Activated T-helper 9 cell treated with anti-CD3 and anti-CD28 coated beads, Interleukin-2, amount 50 U/mL, for 16 hours (primary cell): ENCODE data around the gene ARID1B.

Experiments used
- DNase-seq: peaks from one replicate; pipeline ENCODE4 v3.0.0-alpha.2; 2020; ENCODE audit warnings: low read depth

ARID1B gene

DNA sequence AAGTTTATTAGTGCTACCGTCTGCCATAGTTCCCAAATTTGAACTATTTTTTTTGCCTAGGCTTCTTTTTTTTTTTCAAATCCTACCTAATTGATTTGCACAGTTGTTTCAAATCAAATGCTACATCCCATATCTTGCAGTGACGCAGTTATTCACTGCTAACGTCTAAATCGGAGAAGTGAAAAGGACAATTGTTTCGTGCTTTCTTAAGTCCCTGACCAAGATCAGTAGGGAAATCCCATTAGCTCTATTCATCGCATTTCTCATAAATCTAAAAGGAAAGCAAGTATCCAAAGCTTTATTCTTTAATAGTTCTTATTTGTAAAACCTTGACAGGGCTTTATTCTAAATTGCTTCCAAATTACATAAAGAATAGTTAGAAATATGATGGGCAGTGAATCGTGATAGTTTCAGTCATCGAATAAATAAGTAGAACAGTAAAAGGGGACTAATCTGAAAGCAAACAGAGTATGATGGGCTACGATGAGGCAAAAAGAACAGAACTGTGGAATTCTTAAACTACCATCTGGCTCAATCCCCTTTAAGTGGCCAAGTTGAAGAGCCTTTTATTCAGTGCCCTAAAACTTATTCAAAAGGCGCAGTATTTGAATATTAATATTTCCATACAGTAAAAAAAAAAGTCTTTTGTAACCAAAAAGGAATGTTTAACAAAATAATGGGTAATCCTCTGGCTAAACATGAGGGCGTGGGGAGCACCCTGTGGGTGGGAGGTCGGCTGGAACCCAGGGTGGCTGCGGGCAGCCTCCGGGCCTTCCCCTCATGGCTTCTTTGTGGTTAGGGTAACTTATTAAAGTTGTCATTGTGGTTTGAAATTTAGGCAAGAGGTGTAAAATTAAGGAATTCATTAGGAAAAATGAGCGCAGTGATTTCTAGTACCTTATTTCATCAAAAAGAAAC is 3.0 kb upstream of the ARID1B start:
- DNase-seq, result no peak

- no peak for DNase-seq
Measured at GRCh38 chr6:156774863-156775405, 2.2 kb upstream of the ARID1B start.

- DNase-seq, result no peak
Measured at GRCh38 chr6:156775717-156776116, 1.5 kb upstream of the ARID1B start.

DNA sequence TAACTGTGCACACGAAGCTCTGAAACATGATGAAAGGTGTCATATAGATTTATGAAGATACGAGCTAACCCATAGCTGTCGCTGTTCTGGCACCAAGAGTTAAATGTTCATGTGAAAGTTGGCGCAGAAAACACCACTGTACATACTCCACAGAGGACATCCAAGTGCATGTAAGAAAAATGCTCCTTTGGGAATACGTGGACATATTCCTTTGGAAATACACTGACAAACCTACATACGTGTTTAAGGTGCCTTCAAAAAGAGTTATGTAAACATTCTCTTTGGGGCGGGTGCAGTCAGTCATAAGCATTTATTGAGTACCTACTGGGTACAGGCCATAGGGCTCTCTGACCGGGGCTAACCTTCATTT is 723 bp upstream of the ARID1B start:
- DNase-seq, result no peak

DNA sequence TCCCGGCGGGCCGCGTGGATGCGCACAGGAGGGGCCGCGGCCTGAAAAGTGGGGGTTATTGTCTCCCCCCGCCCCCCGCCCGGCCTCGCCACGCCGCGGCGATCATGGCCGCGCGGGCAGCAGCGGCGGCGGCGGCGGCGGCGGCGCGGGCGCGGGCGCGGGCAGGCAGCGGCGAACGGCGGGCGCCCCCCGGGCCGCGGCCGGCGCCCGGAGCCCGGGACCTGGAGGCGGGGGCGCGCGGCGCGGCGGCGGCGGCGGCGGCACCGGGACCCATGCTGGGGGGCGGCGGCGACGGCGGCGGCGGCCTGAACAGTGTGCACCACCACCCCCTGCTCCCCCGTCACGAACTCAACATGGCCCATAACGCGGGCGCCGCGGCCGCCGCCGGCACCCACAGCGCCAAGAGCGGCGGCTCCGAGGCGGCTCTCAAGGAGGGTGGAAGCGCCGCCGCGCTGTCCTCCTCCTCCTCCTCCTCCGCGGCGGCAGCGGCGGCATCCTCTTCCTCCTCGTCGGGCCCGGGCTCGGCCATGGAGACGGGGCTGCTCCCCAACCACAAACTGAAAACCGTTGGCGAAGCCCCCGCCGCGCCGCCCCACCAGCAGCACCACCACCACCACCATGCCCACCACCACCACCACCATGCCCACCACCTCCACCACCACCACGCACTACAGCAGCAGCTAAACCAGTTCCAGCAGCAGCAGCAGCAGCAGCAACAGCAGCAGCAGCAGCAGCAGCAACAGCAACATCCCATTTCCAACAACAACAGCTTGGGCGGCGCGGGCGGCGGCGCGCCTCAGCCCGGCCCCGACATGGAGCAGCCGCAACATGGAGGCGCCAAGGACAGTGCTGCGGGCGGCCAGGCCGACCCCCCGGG is 637 bp downstream of the ARID1B start:
- peak; percentile 47 for DNase-seq

DNA sequence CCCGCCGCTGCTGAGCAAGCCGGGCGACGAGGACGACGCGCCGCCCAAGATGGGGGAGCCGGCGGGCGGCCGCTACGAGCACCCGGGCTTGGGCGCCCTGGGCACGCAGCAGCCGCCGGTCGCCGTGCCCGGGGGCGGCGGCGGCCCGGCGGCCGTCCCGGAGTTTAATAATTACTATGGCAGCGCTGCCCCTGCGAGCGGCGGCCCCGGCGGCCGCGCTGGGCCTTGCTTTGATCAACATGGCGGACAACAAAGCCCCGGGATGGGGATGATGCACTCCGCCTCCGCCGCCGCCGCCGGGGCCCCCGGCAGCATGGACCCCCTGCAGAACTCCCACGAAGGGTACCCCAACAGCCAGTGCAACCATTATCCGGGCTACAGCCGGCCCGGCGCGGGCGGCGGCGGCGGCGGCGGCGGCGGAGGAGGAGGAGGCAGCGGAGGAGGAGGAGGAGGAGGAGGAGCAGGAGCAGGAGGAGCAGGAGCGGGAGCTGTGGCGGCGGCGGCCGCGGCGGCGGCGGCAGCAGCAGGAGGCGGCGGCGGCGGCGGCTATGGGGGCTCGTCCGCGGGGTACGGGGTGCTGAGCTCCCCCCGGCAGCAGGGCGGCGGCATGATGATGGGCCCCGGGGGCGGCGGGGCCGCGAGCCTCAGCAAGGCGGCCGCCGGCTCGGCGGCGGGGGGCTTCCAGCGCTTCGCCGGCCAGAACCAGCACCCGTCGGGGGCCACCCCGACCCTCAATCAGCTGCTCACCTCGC is 1.5 kb downstream of the ARID1B start:
- DNase-seq, result peak; percentile 42

DNA sequence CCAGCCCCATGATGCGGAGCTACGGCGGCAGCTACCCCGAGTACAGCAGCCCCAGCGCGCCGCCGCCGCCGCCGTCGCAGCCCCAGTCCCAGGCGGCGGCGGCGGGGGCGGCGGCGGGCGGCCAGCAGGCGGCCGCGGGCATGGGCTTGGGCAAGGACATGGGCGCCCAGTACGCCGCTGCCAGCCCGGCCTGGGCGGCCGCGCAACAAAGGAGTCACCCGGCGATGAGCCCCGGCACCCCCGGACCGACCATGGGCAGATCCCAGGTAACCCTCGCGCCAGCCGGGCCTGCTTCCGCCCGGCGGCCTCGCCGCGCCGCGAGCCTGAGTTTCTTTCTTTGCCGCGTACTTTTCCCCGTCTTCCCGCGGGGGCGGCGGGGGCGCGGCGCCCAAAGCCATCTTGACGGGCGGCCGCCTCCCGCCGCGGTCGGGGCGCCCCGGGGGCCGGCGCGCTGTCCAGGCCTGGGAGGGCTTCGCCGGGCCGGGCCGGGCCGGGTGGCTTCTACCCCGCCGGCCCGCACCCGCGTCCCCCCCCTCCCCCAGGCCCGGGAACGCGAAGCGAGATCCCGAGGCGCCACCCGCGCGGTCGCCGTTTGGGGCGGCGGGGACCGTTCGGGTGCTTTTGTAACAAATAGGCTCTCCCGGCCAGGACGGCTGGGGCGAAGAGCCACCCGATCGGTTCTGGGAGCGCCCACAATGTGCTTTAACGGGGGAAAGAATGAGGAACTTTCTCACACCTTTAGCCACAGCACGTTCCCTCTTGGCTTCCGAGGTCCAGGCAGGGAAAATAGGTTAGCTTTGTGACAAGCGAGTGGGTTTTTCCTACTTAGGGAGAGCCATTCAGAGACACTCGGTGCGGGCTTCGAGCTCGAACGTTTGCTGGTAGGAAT is 2.3 kb downstream of the ARID1B start:
- DNase-seq, result peak; percentile 41

DNA sequence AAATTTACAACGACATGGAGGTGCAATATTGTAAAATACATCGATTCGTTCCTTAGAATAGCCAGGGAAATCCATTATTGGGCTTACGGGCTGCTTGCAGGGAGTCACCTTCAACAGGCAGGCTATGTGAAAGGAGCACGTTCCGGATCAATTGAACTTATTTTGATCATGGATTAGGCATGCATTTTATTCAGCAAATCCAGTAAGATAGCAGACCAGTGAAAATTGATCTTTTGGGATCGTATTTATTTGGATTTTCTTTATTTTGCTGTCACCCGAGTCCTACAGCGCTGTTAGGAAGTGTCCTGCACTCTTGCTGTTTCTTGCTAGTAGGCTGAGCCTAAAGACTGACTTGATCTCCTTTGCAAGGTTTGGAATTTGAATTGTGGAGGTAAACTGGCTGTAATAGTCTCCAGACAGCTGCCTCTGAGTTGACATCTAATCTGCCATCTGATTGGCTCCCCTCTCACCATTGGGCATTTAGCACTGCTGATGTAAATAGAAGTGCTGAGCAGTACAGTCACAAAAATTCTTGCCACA is 3.0 kb downstream of the ARID1B start:
- no peak for DNase-seq

- DNase-seq, result no peak
Measured at GRCh38 chr6:156780962-156781853, 4.0 kb downstream of the ARID1B start.

GRCh38 chr6:156781861-156782631 is 4.9 kb downstream of the ARID1B start:
- no peak for DNase-seq

- no peak for DNase-seq
Measured at GRCh38 chr6:156782691-156783320, 5.6 kb downstream of the ARID1B start.

GRCh38 chr6:156783958-156784357 is 6.8 kb downstream of the ARID1B start:
- DNase-seq, result no peak

GRCh38 chr6:156786652-156787051 is 9.5 kb downstream of the ARID1B start:
- no peak for DNase-seq

DNA sequence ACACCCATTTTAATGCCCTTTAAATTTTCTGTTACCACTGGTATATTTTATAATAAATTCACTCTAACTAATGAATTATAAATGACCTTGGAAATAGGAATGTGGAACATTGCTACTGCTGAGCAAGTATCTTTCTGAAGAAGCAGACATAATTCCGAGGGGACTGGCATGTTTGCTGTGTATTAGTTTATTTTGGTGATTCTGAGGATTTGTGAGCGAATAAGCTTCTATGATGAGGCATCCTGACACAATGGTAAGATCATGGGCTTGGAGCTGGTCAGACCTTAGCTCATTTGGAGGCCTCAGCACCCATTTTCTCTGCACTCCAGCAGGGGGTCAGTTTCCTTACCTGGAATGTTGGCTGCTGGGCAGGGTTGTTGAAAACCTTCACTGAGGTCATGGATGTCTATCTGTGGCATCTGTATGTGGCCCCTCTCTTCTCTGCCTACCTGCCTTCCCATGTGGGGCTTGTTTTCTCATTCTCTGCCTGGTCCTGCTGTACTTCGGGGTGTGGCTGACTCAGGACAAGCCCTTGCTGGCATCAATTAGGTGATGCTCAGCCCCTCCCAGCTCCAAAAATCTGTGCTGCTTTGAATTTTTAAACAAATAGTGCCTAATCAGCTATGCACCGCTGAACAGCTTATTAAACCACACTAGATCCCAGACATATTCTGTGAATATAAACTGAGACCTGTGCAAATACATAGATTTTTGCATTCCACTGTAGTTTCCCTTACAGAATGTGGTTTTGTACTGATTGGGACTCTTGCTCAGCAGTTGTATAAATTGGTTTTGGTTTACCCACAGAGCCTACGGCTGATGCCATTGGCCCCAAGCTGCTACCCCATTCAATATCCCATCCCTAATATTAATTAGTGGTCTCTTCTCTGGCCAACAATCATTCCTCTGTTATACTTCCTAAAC is 10.7 kb downstream of the ARID1B start:
- no peak for DNase-seq

GRCh38 chr6:156789081-156789943 is 12.1 kb downstream of the ARID1B start:
- DNase-seq, result no peak

GRCh38 chr6:156790711-156791319 is 13.6 kb downstream of the ARID1B start:
- no peak for DNase-seq
